MCF 10A (cell line): ENCODE results near the gene OR52I1. TPM values are rescaled to one million over a fixed set of nuclear protein-coding genes. Genes with fewer than 3 reads are reported as not detected.

Experiments
- BruUV-seq: library from RNA; stranded (reverse); fragments of 400-500 nt; replicated peaks from 2 replicates; lab custom pipeline; 2021; lab: Mats Ljungman, UMichigan
- CTCF ChIA-PET: fragments of 300-600 bp; sonication (Branson Sonifier 250); formaldehyde crosslinking; extraction: SDS; loops from one replicate; lab custom pipeline; 2021; ENCODE audit warnings: antibody characterized with exemption, inconsistent platforms; lab: Yijun Ruan, JAX
- POLR2A ChIA-PET: fragments of 300-600, 350-650 bp; sonication (Branson Sonifier 250); formaldehyde crosslinking; extraction: SDS; loops from one replicate; lab custom pipeline; 2020; ENCODE audit warnings: antibody characterized with exemption, inconsistent platforms; lab: Yijun Ruan, JAX
- DNase-seq: peaks from one replicate; pipeline ENCODE4 v3.0.0-alpha.2; 2018; ENCODE audit not compliant: unreplicated experiment
- H3K27ac Mint-ChIP-seq: one replicate; pipeline ENCODE4 v1.8.0; 2022; ENCODE audit warnings: mild to moderate bottlenecking, low read depth, mixed read lengths; ENCODE audit not compliant: unreplicated experiment
- H3K27me3 Mint-ChIP-seq: one replicate; pipeline ENCODE4 v1.8.0; 2022; ENCODE audit warnings: mixed read lengths; ENCODE audit not compliant: insufficient read depth, unreplicated experiment
- H3K36me3 Mint-ChIP-seq: one replicate; pipeline ENCODE4 v1.8.0; 2022; ENCODE audit warnings: mild to moderate bottlenecking, moderate library complexity, mixed read lengths; ENCODE audit not compliant: insufficient read depth, unreplicated experiment
- H3K4me1 Mint-ChIP-seq: one replicate; pipeline ENCODE4 v1.8.0; 2022; ENCODE audit warnings: mixed read lengths; ENCODE audit not compliant: insufficient read depth, unreplicated experiment
- H3K4me3 Mint-ChIP-seq: one replicate; pipeline ENCODE4 v1.8.0; 2022; ENCODE audit warnings: mild to moderate bottlenecking, moderate library complexity, mixed read lengths; ENCODE audit not compliant: unreplicated experiment
- H3K9me3 Mint-ChIP-seq: one replicate; pipeline ENCODE4 v1.8.0; 2022; ENCODE audit warnings: mixed read lengths; ENCODE audit not compliant: unreplicated experiment
- intact Hi-C: fragments of 100-400 bp; cut with micrococcal nuclease; formaldehyde crosslinking; loops from 2 replicates; pipeline ENCODE4 v1.14.1; 2022
- total RNA-seq: library from RNA; stranded (reverse); gene quantifications from 2 replicates; pipeline ENCODE4 v1.2.3, GENCODE V29; 2022
- TF ChIP-seq, protein P1 (sequence below): fragments of 200-600 bp; IDR thresholded peaks from one replicate; pipeline ENCODE4 v1.8.0; 2022; ENCODE audit warnings: antibody characterized with exemption, mild to moderate bottlenecking; ENCODE audit not compliant: unreplicated experiment

Gene OR52I1
- total RNA-seq, 1 experiment from 2014 or later, result not detected

DNA sequence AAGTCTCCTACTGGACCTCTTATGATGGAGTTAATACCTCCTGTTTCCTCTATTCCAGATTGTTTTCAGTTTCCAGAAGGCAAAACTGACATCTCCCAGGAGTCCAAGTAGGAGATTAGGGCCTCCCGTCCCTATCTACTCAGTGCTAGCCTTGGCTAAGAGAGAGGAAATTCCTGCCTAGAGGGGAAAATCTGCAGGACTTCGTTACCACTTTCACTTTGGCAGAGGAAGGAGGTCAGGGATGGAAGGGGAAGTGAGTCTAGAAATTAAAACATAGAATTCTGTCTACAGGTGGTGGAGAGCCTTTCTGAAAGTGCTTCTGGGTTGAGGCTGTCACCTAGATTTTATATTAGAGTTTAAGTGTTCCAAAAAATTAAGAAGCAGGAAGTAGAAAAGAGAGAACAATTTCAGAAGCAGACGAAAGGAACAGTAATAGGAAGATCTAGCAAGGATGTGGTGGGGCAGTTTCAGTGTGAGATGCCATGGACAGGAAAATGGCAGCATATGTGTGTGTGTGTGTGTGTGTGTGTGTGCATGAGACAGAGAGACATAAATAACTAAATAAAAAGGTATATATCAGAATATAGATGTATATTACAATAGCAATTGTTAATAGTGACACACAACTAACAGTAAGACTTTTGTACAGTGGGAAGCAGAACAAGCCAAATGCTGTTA, 16.6 kb downstream of the OR52I1 start:
- ChIA-PET POLR2A (no interaction called here), CTCF (interaction anchor here (0.9 kb wide), 1 partner anchor 424 kb away, joined by 4 read pairs; no protein-coding TSS in a partner anchor)
- DNase-seq, result no peak
- no TSS peak for BruUV-seq
- TF ChIP-seq, protein P1, sequence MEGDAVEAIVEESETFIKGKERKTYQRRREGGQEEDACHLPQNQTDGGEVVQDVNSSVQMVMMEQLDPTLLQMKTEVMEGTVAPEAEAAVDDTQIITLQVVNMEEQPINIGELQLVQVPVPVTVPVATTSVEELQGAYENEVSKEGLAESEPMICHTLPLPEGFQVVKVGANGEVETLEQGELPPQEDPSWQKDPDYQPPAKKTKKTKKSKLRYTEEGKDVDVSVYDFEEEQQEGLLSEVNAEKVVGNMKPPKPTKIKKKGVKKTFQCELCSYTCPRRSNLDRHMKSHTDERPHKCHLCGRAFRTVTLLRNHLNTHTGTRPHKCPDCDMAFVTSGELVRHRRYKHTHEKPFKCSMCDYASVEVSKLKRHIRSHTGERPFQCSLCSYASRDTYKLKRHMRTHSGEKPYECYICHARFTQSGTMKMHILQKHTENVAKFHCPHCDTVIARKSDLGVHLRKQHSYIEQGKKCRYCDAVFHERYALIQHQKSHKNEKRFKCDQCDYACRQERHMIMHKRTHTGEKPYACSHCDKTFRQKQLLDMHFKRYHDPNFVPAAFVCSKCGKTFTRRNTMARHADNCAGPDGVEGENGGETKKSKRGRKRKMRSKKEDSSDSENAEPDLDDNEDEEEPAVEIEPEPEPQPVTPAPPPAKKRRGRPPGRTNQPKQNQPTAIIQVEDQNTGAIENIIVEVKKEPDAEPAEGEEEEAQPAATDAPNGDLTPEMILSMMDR, result no peak
- Mint-ChIP-seq H3K4me3 (peak overlapping the region; percentile 44), H3K36me3 (peaks cover 5% of the 10 kb centered on the region), H3K9me3 (no peaks in the 10 kb centered on the region), H3K4me1 (peaks cover 25% of the 10 kb centered on the region), H3K27ac (no peak overlapping the region), H3K27me3 (peaks cover 17% of the 10 kb centered on the region)
- intact Hi-C loops, result no loop called here

DNA sequence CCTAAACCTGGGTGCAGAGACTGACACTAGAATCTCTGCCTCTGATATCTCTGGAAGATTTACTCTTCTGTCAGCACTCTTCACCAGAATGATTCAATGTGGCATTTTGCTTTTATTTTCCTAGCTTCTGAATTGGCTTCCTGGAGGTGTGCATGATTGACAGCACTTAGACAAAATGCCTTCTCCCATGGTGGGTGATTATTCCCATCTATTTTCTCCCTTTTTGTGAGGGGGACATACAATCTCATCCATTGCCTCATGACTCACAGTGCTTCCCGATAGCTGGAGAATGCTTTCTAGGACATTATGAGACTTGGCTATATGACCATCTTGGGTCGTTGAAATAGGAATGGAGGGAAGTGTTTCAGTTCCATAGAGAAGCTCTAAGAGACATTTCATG, 18.1 kb downstream of the OR52I1 start:
- H3K27me3 Mint-ChIP-seq, result peaks cover 24% of the 10 kb centered on the region
- no peak overlapping the region for H3K27ac Mint-ChIP-seq
- no peak for DNase-seq
- H3K9me3 Mint-ChIP-seq, result no peaks in the 10 kb centered on the region
- CTCF ChIA-PET, result interaction anchor here (0.6 to 1.4 kb wide), 6 partner anchors 13 to 1342 kb away, joined by 3 to 11 read pairs (median 3); partner anchors contain the start of gene OR51D1
- intact Hi-C loops, result no loop called here
- POLR2A ChIA-PET, result interaction anchor here (0.9 kb wide), 1 partner anchor 9 kb away, joined by 4 read pairs; no protein-coding TSS in a partner anchor
- no peak overlapping the region for H3K4me3 Mint-ChIP-seq
- TF ChIP-seq, protein P1, result no peak
- no peaks in the 10 kb centered on the region for H3K36me3 Mint-ChIP-seq
- BruUV-seq, result no TSS peak
- H3K4me1 Mint-ChIP-seq, result peaks cover 11% of the 10 kb centered on the region

DNA sequence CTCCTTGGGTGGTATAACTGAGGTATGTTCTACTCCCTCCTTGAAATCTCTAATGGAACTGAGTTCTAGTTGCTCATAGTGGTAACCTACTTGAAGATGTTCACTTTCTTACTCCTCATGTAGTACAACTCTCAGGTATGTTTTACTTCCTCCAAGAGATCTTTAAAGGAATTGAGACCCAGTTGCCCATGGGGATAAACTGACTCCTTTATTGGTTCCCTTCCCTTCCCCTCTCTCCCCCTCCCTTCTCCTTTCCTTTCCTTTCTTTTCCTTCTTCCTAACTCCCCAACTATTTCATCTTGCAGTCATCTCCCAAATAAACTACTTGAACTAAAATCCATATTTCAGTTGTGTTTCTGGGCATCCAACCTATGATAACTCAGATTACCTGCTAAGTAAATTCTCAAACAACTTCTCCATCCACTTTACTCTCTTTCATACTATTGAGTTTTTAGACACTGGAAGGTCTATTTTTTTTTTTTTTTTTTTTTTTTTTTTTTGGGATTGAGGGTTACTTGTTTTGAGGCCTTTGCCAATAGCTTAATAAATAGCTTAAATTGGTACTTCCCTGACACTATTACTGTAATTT, 22.1 kb downstream of the OR52I1 start:
- no peaks in the 10 kb centered on the region for H3K9me3 Mint-ChIP-seq
- H3K27ac Mint-ChIP-seq, result no peak overlapping the region
- intact Hi-C loops, result no loop called here
- H3K36me3 Mint-ChIP-seq, result no peaks in the 10 kb centered on the region
- no peak overlapping the region for H3K4me3 Mint-ChIP-seq
- H3K27me3 Mint-ChIP-seq, result peaks cover 24% of the 10 kb centered on the region
- ChIA-PET CTCF (interaction anchor here (1.4 kb wide), 1 partner anchor 10 kb away, joined by 5 read pairs; no protein-coding TSS in a partner anchor), POLR2A (no interaction called here)
- no peaks in the 10 kb centered on the region for H3K4me1 Mint-ChIP-seq
- no peak for DNase-seq
- TF ChIP-seq, protein P1, result no peak
- BruUV-seq, result no TSS peak

DNA sequence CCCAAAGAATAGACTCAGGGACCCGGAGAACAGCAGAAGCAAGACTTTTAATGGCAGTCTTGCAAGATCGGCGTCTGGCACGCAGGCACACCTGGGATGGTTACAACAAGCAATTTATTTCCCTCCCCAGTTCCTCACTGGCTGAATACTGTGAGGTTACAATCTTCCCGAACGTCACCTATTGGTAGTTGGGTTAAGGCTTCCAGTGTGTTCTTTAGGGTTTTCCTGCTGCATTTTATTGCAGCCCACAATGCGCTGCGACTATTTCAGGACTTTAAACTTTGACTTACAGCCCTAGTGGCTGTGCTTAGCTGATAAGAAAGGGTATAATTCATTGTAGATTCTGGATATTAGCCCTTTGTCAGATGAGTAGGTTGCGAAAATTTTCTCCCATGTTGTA, 25.7 kb downstream of the OR52I1 start:
- ChIA-PET CTCF (interaction anchor here (0.9 kb wide), 1 partner anchor 370 kb away, joined by 4 read pairs; no protein-coding TSS in a partner anchor), POLR2A (no interaction called here)
- TF ChIP-seq, protein P1, result no peak
- H3K36me3 Mint-ChIP-seq, result no peaks in the 10 kb centered on the region
- no peak for DNase-seq
- H3K4me3 Mint-ChIP-seq, result no peak overlapping the region
- H3K9me3 Mint-ChIP-seq, result no peaks in the 10 kb centered on the region
- no peaks in the 10 kb centered on the region for H3K4me1 Mint-ChIP-seq
- intact Hi-C loops, result no loop called here
- H3K27me3 Mint-ChIP-seq, result peaks cover 16% of the 10 kb centered on the region
- H3K27ac Mint-ChIP-seq, result no peak overlapping the region
- BruUV-seq, result no TSS peak
